IMR-90 (cell line): Measurements from ENCODE around the gene MUC5B. TPM values are rescaled to one million over a fixed set of nuclear protein-coding genes. Genes with fewer than 3 reads are reported as not detected.

Experiments
- ATAC-seq: fragments of 200-7000 bp; cut with Tn5 transposase; 2 replicates; pipeline ENCODE4 v1.9.1; 2020; ENCODE audit warnings: low read depth, mild to moderate bottlenecking, moderate library complexity
- BruUV-seq: library from RNA; stranded (reverse); fragments of 400-500 nt; replicated peaks from 2 replicates; lab custom pipeline; 2021; lab: Mats Ljungman, UMichigan
- CTCF ChIA-PET: fragments of 300-600 bp; formaldehyde crosslinking; extraction: SDS; loops from one replicate; lab custom pipeline; 2021; ENCODE audit warnings: antibody characterized with exemption; lab: Yijun Ruan, JAX
- POLR2A ChIA-PET: fragments of 300-600 bp; sonication (Branson Sonifier 250); formaldehyde crosslinking; loops from one replicate; lab custom pipeline; 2022; ENCODE audit warnings: antibody characterized with exemption; ENCODE audit not compliant: unreplicated experiment; lab: Charles Lee
- DNase-seq: peaks from one replicate; pipeline ENCODE4 v3.0.0; 2013
- H2AFZ ChIP-seq: replicated peaks from 2 replicates; pipeline ENCODE3; 2013; ENCODE audit warnings: low read length, mild to moderate bottlenecking; ENCODE audit not compliant: poor library complexity
- H2AK5ac ChIP-seq: 2 replicates; pipeline ENCODE4 v1.6.1; 2013; ENCODE audit warnings: low read depth, low read length, inconsistent platforms
- H2AK9ac ChIP-seq: replicated peaks from 2 replicates; pipeline ENCODE3; 2013; ENCODE audit warnings: mild to moderate bottlenecking, low read depth, low read length, moderate library complexity; ENCODE audit not compliant: poor library complexity
- H2BK120ac ChIP-seq: 2 replicates; pipeline ENCODE4 v1.6.1; 2013; ENCODE audit warnings: low read depth, low read length, inconsistent platforms
- H2BK15ac ChIP-seq: 3 replicates; pipeline ENCODE4 v1.6.1; 2013; ENCODE audit warnings: low read depth, low read length, inconsistent platforms
- H2BK20ac ChIP-seq: 2 replicates; pipeline ENCODE4 v1.6.1; 2013; ENCODE audit warnings: low read depth, mild to moderate bottlenecking, inconsistent platforms, low read length, moderate library complexity
- H2BK5ac ChIP-seq: 2 replicates; pipeline ENCODE4 v1.6.1; 2013; ENCODE audit warnings: mild to moderate bottlenecking, low read depth, low read length, inconsistent platforms; ENCODE audit not compliant: poor library complexity, severe bottlenecking
- H3K14ac ChIP-seq: replicated peaks from 2 replicates; pipeline ENCODE4 v1.6.1; 2013; ENCODE audit warnings: low read depth, low read length, inconsistent platforms
- H3K18ac ChIP-seq: 2 replicates; pipeline ENCODE4 v1.6.1; 2013; ENCODE audit warnings: low read depth, low read length, control low read depth
- H3K23ac ChIP-seq: 2 replicates; pipeline ENCODE4 v1.6.1; 2013; ENCODE audit warnings: low read depth, low read length, inconsistent platforms
- H3K27ac ChIP-seq: 2 replicates; pipeline ENCODE4 v1.5.1; 2013; ENCODE audit warnings: mild to moderate bottlenecking, control low read depth, low read length; ENCODE audit not compliant: insufficient read depth
- H3K27me3 ChIP-seq: 2 replicates; pipeline ENCODE4 v1.6.1; 2013; ENCODE audit warnings: low read length; ENCODE audit not compliant: control insufficient read depth, insufficient read depth
- H3K36me3 ChIP-seq: 2 replicates; pipeline ENCODE4 v1.6.1; 2013; ENCODE audit warnings: low read length, mixed read lengths; ENCODE audit not compliant: control insufficient read depth, insufficient read depth
- H3K4ac ChIP-seq: 2 replicates; pipeline ENCODE4 v1.6.1; 2013; ENCODE audit warnings: low read depth, low read length, inconsistent platforms
- H3K4me1 ChIP-seq: 2 replicates; pipeline ENCODE4 v1.6.1; 2013; ENCODE audit warnings: low read length, mixed read lengths; ENCODE audit not compliant: control insufficient read depth, insufficient read depth
- H3K4me2 ChIP-seq: 2 replicates; pipeline ENCODE4 v1.6.1; 2013; ENCODE audit warnings: low read depth, mild to moderate bottlenecking, control low read depth, low read length, moderate library complexity
- H3K4me3 ChIP-seq: 2 replicates; pipeline ENCODE4 v1.5.1; 2013; ENCODE audit warnings: low read depth, mild to moderate bottlenecking, control low read depth, low read length, moderate library complexity; ENCODE audit not compliant: insufficient read depth
- H3K56ac ChIP-seq: 2 replicates; pipeline ENCODE4 v1.6.1; 2013; ENCODE audit warnings: low read length, inconsistent platforms; ENCODE audit not compliant: insufficient read depth; ENCODE audit errors: extremely low read depth
- H3K79me1 ChIP-seq, 2 experiments: 2 replicates each; pipeline ENCODE4 v1.6.1; 2013; ENCODE audit warnings: low read length in 2 of 2, inconsistent platforms in 1 of 2, low read depth in 1 of 2
- H3K9ac ChIP-seq: 2 replicates; pipeline ENCODE4 v1.6.1; 2013; ENCODE audit warnings: low read depth, low read length, control low read depth
- H3K9me1 ChIP-seq: 2 replicates; pipeline ENCODE4 v1.6.1; 2013; ENCODE audit warnings: low read length, inconsistent platforms; ENCODE audit not compliant: insufficient read depth
- H3K9me3 ChIP-seq: 2 replicates; pipeline ENCODE4 v1.6.1; 2013; ENCODE audit warnings: low read length; ENCODE audit not compliant: control insufficient read depth, insufficient read depth
- H4K20me1 ChIP-seq: 2 replicates; pipeline ENCODE4 v1.6.1; 2013; ENCODE audit warnings: low read length, inconsistent platforms; ENCODE audit not compliant: insufficient read depth
- H4K5ac ChIP-seq: 2 replicates; pipeline ENCODE4 v1.6.1; 2013; ENCODE audit warnings: mild to moderate bottlenecking, low read depth, low read length, control low read depth
- H4K8ac ChIP-seq, 2 experiments: 2 replicates each; pipeline ENCODE4 v1.6.1; 2013; ENCODE audit warnings: low read depth in 2 of 2, low read length in 2 of 2, control low read depth in 1 of 2, inconsistent platforms in 1 of 2
- H4K91ac ChIP-seq: 2 replicates; pipeline ENCODE4 v1.6.1; 2013; ENCODE audit warnings: low read depth, low read length, inconsistent platforms; ENCODE audit not compliant: insufficient read depth
- BHLHE40 ChIP-seq: fragments of 150-350 bp; IDR thresholded peaks from 2 replicates; pipeline ENCODE4 v1.6.1; 2016; ENCODE audit warnings: mild to moderate bottlenecking, low read depth, low read length
- CEBPB ChIP-seq: IDR thresholded peaks from 2 replicates; pipeline ENCODE4 v1.6.1; 2012; ENCODE audit warnings: low read depth, low read length, improper control_type of control experiment
- ELK1 ChIP-seq: fragments of 150-350 bp; IDR thresholded peaks from 2 replicates; pipeline ENCODE4 v1.6.1; 2016; ENCODE audit warnings: low read depth, mild to moderate bottlenecking, low read length, moderate library complexity, borderline replicate concordance
- FOS ChIP-seq: fragments of 150-350 bp; IDR thresholded peaks from 2 replicates; pipeline ENCODE4 v1.6.1; 2016; ENCODE audit warnings: low read depth, low read length
- MAFK ChIP-seq: IDR thresholded peaks from 2 replicates; pipeline ENCODE4 v1.6.1; 2012; ENCODE audit warnings: low read depth, low read length, improper control_type of control experiment
- MAZ ChIP-seq: IDR thresholded peaks from 2 replicates; pipeline ENCODE4 v1.6.1; 2012; ENCODE audit warnings: low read depth, mild to moderate bottlenecking, low read length, improper control_type of control experiment, moderate library complexity, borderline replicate concordance
- MXI1 ChIP-seq: IDR thresholded peaks from 2 replicates; pipeline ENCODE4 v1.6.1; 2012; ENCODE audit warnings: low read depth, mild to moderate bottlenecking, low read length, moderate library complexity, borderline replicate concordance
- NFE2L2 ChIP-seq: fragments of 150-350 bp; IDR thresholded peaks from 2 replicates; pipeline ENCODE4 v1.6.1; 2016; ENCODE audit warnings: low read depth, mild to moderate bottlenecking, low read length
- POLR2A ChIP-seq: IDR thresholded peaks from 2 replicates; pipeline ENCODE4 v1.6.1; 2012; ENCODE audit warnings: mild to moderate bottlenecking, low read depth, low read length
- RAD21 ChIP-seq: IDR thresholded peaks from 2 replicates; pipeline ENCODE4 v1.6.1; 2012; ENCODE audit warnings: low read length, improper control_type of control experiment
- RCOR1 ChIP-seq: IDR thresholded peaks from 2 replicates; pipeline ENCODE4 v1.6.1; 2012; ENCODE audit warnings: mild to moderate bottlenecking, low read length, improper control_type of control experiment; ENCODE audit not compliant: insufficient replicate concordance
- RFX5 ChIP-seq: IDR thresholded peaks from 2 replicates; pipeline ENCODE4 v1.8.0; 2012; ENCODE audit warnings: low read depth, mild to moderate bottlenecking, low read length, moderate library complexity
- SMC3 ChIP-seq: fragments of 150-350 bp; IDR thresholded peaks from 2 replicates; pipeline ENCODE4 v1.6.1; 2016; ENCODE audit warnings: low read depth, mild to moderate bottlenecking, antibody characterized with exemption, low read length, moderate library complexity
- USF2 ChIP-seq: fragments of 150-350 bp; IDR thresholded peaks from 2 replicates; pipeline ENCODE4 v1.6.1; 2017; ENCODE audit warnings: mild to moderate bottlenecking, antibody characterized with exemption, low read length, low read depth
- WGBS, 2 experiments: methylation state at CpG; one replicate each; pipeline versions ENCODE4 v1.1.5 to v1.1.7; 2013; ENCODE audit warnings: missing lambda C conversion rate in 2 of 2; ENCODE audit not compliant: insufficient read length in 1 of 2; ENCODE audit errors: extremely low coverage in 2 of 2; 5-methylcytosine and 5-hydroxymethylcytosine counted together
- dilution Hi-C: fragments of 300-500 bp; cut with HindIII; formaldehyde crosslinking; loops from one replicate; pipeline ENCODE4 v1.14.3; 2018; ENCODE audit warnings: low sequenced_read_pairs; ENCODE audit not compliant: unreplicated experiment
- in situ Hi-C: fragments of 300-500 bp; cut with MboI; formaldehyde crosslinking; loops from 3 replicates; pipeline ENCODE4 v1.14.3; 2019; ENCODE audit warnings: low sequenced_read_pairs, inconsistent platforms, mixed read lengths
- intact Hi-C: fragments of 100-400 bp; cut with micrococcal nuclease; formaldehyde crosslinking; loops from 2 replicates; pipeline ENCODE4 v1.10.0; 2022
- polyA plus RNA-seq, 3 experiments: library from polyadenylated mRNA; depleted of rRNA; stranded (reverse); fragments of >200 nt; gene quantifications; 2 replicates each; pipeline ENCODE4 v1.2.3, GENCODE V29; 2012; ENCODE audit warnings: low replicate concordance in 1 of 3
- total RNA-seq: library from RNA; depleted of rRNA; stranded (reverse); fragments of >200 nt; gene quantifications from 2 replicates; pipeline ENCODE4 v1.2.3, GENCODE V29; 2012

MUC5B gene
- total and polyA plus RNA-seq, 2 of the 4 experiments (the other 2 are of a cell fraction): not detected

- no peak overlapping the region for H2BK20ac ChIP-seq
- dilution Hi-C loops: no loop called here
- no peaks in the 10 kb centered on the region for H3K36me3 ChIP-seq
- no peak overlapping the region for H2BK15ac ChIP-seq
- DNase-seq (no peak), ATAC-seq (no peak)
- no peak overlapping the region for H3K4me3 ChIP-seq
- H3K23ac ChIP-seq: no peak overlapping the region
- CTCF ChIA-PET: interaction anchor here (0.7 kb wide), 1 partner anchor 148 kb away, joined by 3 read pairs; no protein-coding TSS in a partner anchor
- H3K27me3 ChIP-seq: peaks cover 12% of the 10 kb centered on the region; the same call in 1 of the 2 replicates
- 76% methylated on average over 18 of the region's 47 CpGs; no CpG with 5 or more reads in 1 of the 2 experiments for WGBS, 2 experiments
- no peak overlapping the region for H2AK5ac ChIP-seq
- no peaks in the 10 kb centered on the region for H3K9me3 ChIP-seq
- no peak overlapping the region for H3K14ac ChIP-seq
- H3K4ac ChIP-seq: no peak overlapping the region
- no peaks in the 10 kb centered on the region for H3K9me1 ChIP-seq
- H2AK9ac ChIP-seq: no peak overlapping the region
- in situ Hi-C loops: loop anchor here (25.0 kb wide), 1 partner anchor 312 kb away; no protein-coding TSS in a partner anchor
- no peak overlapping the region for H3K4me2 ChIP-seq
- H4K5ac ChIP-seq: no peak overlapping the region
- H3K18ac ChIP-seq: no peak overlapping the region
- no peak overlapping the region for H3K27ac ChIP-seq
- BruUV-seq: no TSS peak
- H3K4me1 ChIP-seq: no peaks in the 10 kb centered on the region
- H3K9ac ChIP-seq: no peak overlapping the region
- H2BK120ac ChIP-seq: no peak overlapping the region
- H2BK5ac ChIP-seq: no peak overlapping the region
- H3K79me1 ChIP-seq: no peaks in the 10 kb centered on the region
- H4K8ac ChIP-seq: no peak overlapping the region
- H4K20me1 ChIP-seq: no peaks in the 10 kb centered on the region; the same call in 1 of the 2 replicates
- H3K56ac ChIP-seq: no peak overlapping the region
- POLR2A ChIA-PET: no interaction called here
- intact Hi-C loops: no loop called here
- H4K91ac ChIP-seq: no peak overlapping the region
- no peak overlapping the region for H2AFZ ChIP-seq
- TF ChIP-seq MAZ (no peak), CEBPB (no peak), RFX5 (no peak), RAD21 (no peak), SMC3 (no peak), MAFK (no peak), MXI1 (no peak), BHLHE40 (no peak), NFE2L2 (no peak), RCOR1 (no peak), ELK1 (no peak), POLR2A (no peak), FOS (no peak), USF2 (no peak)
These were observed 22.9 kb upstream of the MUC5B start for GRCh38 chr11:1199751-1200610.
